GM21576 (cell line): ENCODE results near the gene PLEKHA7.

Experiments
- ATAC-seq: cut with Tn5 transposase; IDR thresholded peaks from one replicate; pipeline ENCODE4 v1.9.1; 2021; ENCODE audit warnings: mild to moderate bottlenecking, moderate library complexity; ENCODE audit not compliant: unreplicated experiment

PLEKHA7 gene

DNA sequence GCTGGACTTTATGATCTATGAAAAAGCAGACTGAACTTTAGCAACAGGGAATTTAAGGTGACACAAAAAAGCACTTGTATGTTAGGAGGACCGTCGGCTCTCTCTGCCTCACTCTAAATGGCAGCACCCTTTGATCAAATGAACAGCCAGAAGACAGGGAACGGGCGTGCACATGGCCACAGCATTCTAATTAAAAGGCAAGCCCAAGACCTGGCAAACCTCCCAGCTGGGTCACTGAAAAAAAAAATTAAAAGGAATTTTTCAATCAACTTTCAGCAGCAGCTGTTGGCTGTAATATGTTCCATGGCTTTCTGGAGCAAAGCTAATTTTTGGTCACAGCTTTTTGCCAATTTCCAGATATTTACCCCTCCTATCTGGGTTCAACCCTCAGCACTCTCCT lies 159.2 kb downstream of the PLEKHA7 start:
- no peak for ATAC-seq

DNA sequence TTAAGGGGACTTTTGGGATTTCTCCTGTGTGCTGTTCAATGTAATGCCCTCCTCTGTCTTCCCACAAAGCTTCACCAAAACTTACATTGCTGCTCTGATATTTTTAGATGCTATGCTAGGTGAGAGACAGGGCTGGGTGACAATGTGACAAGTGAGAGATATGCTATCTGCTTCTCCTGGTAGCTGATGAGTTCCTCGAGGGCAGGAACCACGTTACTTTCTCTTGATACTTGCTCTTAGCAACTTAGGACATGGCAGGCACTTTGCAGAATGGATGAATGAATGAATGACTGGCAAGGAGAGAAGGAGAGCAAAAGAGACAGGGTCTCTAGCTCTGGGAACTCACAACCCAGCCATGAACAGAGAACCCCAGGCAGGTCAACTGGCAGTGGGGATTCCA lies 160.4 kb downstream of the PLEKHA7 start:
- ATAC-seq: no peak

DNA sequence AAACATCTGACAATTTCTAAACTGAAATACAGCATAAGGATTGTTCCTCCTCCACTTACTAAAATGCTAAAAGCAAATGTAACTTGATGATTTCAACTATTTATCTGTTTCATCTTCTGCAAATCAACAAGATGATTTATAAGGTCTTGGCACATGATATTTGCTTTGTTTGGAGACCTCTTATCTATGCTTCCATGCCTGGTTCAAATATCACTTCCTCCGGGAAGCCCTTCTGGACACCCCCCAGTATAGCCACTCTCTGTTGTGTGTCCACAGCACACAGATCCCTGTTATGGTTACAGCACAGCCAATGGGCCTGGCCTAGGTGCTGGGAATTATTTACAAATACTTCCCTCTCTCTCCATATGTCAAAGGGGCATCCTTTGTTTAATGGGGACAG lies 160.9 kb downstream of the PLEKHA7 start:
- ATAC-seq: no peak

DNA sequence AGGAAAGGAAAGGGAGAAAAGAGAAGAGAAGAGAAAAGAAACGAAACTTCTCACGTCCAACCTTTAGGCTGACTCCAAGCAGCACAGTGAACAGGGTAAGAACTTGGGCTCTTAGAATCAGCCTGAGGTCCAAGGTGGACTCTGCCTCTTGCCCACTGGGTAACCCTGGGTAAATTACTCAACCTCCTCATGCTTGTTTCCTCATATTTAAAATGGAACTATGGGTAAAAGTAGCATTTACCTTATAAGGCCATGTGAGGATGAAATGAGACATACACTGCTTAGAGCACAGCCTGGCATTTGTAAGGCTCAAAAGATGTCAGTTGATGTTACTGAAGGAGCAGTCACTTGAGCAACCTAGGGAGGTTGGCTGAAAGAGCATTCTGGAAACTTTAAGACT lies 167.9 kb downstream of the PLEKHA7 start:
- ATAC-seq: no peak

DNA sequence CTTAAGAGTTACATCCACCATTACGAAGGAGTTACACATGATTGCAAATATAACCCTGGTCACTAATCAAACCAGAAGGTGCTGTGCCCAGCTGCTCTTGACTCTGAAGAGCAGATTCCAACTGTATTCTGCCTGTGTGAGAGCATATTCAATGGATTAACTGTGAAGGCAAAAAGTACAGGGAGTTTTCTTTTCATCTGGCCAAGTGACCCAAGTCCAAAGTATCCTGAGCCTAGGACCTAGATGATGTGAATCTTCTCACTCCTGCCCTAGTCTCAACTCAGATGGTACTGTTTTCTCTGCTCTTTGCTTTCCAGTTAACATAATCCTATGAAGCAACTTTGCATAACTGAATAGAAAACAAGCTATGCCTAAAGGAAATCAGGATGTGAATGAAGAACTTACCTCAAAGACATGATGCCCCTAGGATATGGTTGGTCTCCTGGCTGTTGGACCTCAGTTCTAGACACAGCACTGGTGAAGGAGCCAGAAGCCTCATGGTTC lies 169.9 kb downstream of the PLEKHA7 start:
- no peak for ATAC-seq

DNA sequence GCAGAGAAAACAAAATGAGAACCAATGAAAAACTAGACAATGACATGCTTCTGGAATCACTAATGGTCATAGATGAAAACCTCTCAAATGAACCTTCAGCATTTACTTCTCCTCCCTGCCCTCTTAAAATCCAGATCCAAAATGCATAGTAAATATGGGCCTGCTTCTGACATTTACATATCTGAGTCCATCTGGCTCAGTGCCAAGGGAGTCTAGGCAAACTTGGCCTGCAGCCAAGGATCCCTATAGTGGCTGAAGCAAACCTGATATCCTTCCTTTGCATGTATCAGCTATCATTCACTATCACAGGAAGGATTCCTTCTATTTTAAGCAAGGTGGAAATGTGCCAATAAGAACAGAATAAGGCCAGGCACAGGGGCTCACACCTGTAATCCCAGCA lies 170.9 kb downstream of the PLEKHA7 start:
- no peak for ATAC-seq

DNA sequence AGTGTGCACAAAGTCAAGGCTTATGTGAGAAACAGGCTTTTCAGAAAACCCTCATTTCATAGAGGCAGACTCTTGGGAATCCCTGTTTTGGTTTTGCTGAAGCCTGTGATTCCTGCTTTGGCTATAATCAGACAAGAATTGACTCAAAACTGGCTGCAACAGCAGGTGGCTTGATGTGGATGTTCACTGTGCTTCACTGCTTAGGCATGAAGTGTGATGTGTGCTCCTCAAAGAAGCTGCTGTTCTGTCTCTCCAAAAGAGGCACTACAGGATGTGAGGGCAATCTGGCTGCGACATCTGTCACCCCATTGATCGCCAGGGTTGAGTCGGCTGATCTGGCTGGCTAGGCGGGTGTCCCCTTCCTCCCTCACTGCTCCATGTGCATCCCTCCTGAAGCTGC lies 172.2 kb downstream of the PLEKHA7 start:
- ATAC-seq: no peak

DNA sequence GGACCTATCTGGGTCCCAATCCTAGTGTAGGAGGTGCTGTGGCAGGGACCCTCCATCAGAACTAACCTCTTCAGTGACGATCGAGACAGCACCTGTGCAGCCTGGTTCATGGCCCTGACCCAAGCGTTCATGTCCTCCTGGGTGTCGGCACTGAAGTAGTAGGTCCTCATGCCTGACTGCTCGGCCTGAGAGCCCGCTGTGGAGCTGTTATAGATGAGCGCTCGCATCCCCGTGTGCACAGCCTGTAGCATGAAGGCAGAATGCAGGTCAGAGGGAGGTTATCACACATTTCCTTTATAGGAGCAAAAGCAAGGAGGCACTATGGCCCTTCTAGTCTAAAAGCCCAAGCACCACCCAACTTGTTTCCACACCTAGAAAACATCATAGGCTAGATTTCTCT lies 172.7 kb downstream of the PLEKHA7 start:
- no peak for ATAC-seq

DNA sequence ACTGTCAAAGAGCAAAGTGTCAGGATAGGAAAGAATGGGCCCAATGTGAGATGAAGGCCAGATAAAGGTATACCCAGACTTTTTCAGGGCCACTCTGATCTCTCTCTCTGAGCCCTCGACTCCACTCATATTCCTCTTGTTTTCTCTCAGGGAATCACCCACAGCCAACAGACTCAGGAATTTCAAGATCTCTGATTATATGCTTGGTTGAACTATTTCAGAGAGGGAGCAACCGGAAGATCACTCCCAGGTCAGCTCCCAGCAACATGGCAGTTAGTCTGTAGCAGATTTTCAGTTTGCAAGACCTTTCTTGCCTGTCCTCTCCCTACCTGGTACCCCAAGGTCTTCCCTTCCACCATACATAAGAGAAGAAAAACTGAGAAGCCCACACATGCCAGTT lies 173.3 kb downstream of the PLEKHA7 start:
- ATAC-seq: no peak

DNA sequence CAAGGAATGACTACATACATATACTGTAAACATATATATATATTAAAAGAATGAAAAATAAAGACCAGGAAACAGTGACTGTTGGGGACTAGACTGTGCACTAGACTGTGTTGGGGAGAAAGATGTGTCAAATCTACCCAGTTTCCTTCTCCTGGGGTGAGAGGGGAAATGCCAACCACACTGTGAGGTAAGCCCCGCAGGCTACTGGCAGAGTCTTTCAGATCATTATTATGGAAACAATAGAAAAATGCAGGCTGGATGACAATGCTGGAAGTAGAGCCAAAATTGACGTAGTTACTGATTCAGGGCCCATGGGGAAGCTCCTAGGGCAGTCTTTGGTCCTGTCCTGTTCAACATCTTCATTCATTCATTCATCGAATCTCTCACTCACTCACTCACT lies 174.4 kb downstream of the PLEKHA7 start:
- ATAC-seq: no peak

DNA sequence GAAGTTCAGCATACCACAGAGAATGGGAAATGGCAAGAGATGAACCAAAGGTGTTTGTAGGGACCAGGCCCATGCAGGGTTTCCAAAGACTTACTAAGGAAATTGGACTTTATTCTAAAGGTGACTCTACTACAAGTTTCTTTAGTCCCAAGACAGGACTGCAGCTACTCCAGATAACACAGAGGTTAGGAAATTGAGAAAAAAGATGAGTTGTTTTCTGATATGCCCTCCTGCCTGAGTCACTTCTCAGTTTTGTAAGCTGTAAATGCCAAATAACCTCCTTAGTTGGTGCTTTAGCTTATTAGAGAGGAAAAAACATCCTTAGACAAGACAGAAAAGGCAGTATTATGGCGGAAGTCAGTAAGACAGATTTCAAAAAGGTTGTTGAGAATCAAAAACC lies 179.8 kb downstream of the PLEKHA7 start:
- ATAC-seq: no peak

DNA sequence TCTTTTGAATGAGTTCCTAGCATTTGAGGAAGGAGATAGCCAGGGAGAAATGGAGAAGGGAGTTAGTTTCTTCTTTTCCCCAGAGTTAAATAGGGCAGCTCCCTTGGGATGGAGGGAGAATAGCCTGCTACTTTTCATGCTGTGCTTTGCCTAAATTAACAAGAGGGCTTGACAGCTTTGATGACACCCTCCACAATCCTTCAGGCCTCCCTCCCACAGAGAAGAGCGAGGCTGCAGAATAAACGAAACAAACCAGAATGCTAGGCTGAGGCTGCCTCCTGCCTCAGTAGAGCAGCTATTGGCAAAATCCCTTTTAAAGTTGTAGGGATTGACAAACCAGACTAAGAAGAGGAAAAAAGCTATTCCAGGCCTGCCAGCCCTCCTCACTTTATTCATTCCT lies 181.2 kb downstream of the PLEKHA7 start:
- no peak for ATAC-seq

DNA sequence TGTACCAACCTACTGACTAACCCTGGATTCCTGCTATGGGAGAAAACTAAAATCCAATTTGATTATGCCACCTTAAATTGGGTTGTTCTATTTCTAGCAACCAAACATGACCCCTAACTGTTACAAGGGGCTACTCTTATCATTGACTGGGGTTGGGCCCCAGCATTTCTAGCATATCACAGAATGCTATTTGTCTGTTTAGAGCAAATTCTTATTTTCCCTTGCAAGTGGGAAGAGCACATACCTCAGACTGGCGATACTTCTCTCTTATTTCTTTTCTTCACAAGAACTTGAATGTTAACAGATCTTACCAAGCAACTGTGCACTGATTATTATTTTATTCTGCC lies 182.0 kb downstream of the PLEKHA7 start:
- ATAC-seq: no peak

DNA sequence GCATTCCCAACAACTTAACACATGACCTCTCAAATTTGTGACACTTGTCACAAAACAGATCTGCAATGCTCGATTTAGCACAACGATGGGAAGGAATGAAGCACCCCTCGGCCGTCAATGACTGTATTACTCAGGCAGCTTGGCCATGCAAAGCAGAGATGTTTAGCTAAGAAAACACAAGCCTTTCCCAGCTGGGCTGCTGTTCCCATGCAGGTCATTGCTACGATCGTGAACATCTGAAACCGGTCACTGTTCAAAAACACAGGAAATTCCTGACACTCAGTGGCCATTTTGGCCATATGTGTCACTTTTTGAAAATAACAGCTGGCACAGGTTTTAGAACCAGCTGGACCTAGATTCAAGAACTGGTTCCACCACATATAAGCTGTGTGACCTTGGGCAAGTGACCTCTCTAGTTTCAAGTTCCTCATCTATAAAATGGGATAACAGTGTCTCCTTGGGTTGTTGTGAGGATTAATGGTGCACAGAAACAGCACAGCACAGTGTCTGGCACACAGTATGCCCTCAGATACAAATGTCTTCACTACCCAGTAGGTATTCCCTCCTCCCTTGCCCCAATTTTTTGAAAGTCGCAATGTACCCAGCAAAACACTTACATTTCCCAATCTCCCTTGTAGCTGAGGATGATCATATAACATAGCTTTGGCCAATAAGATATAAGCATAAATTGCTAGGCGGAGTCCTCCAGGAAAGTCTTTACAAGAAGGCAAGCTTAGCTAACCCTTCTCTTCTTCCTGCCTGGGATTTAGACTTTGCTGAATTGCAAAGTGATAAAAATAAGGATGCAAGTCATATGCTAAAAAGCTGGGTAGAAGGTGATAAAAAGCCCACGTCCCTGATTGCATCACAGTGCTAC lies 182.7 kb downstream of the PLEKHA7 start:
- ATAC-seq: no peak

DNA sequence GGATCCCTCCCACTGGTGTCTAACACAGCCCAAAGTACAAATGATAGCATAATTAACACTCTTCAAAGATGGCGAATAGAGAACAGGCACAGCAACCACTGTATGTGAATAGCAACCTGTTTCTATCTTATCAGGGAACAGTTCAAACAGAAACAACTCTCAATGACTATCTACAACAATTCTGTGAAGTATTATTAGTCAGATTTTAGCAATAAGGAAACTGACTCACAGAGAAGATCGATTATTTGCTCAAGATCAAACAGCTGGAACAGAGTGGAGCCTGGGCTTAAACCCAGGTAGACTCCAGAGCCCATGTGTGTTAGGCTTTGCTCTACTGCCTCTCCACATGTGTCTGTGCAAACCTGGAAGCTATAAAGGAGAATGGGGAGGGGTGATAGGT lies 187.1 kb downstream of the PLEKHA7 start:
- ATAC-seq: no peak

DNA sequence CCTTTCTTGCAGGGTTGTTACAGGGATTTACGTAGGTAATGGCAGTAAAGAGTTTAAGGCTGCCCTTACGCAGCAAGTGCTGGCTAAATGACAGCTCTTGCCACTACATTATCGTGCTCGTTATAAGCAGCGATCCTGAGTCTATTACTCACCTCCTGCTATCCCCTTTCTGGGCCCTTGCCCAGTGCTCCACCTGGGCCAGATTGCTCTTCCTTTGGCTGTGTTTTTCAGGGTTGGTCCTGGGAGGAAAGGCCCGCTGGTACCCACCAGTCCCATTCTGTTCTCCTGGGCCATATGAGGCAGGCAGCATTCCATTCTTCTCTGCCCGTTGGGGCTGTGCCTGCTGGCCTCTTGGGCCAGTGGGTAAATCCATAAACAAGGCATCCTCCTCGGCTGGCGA lies 188.2 kb downstream of the PLEKHA7 start:
- ATAC-seq: no peak

DNA sequence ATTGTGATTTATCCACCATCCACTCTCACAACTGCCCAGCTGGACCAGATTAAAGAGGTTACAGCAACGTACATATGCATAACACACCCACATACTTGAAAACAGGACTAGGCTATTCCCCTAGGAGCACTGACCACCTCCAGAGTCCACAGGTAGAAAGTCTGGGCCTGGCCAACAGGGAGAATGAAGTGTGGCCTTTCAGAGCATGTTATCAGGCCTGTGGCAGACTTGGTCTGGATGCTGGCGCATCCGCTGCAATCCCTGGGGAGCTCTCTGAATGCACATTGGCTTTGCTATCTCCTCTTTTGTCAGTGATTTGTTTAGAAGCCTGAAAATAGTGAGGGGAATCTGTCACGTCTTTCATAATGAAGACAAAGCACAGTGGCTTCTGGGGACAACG lies 189.1 kb downstream of the PLEKHA7 start:
- no peak for ATAC-seq

DNA sequence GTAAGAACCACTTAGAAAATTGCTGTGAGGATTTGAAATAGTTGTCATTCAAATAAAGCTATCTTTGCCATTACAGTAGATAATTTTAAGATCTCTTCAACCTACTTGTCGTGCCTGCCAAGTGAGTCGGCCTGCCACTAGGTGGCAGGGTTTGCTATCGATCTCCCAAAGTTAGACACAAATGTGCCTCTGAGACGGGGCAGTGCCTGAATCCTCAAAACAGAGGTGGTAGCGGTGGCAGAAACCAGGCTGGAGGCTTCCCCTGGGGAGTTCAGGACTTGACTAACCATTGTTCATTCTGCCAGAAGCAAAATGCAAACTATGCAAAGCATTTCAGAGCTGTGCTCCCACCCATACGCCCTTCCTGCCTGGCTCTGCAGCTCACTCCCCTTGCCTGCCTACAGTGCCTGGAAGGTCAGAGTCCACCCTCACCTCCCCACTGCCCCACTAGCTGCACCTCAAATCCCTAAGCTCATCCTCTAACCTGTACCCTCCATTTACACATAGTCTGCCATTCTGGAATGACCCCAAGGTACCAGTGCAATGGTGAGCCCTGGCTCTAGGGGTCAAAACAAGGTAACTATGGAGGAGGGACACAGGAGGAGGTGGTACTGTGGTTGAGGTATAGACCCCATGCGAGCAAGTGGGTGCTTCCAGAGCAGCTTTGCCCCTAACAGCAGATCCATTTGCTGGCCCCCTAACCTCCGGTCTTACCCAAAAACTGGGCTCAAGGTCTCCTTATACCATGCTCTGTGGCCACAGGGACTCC lies 193.7 kb downstream of the PLEKHA7 start:
- peak; percentile 80 for ATAC-seq

DNA sequence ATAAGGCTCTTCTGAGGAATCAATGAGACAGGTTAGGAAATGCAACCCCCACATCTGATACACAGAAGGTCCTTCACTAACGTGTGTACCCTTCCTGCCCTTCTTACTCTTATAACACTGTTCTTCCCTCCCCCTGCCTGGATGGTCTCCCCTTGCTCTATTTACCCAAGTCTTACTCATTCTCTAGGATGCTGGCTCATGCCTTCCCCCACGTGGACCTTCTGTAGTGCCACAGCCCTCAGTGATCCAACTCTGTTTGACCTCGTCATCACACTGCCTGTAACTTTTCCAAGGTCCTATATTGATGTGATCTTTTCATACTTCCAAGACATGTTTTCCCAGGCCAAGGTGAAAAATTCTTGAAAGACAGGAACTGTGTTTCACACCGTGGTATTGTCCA lies 195.9 kb downstream of the PLEKHA7 start:
- no peak for ATAC-seq

DNA sequence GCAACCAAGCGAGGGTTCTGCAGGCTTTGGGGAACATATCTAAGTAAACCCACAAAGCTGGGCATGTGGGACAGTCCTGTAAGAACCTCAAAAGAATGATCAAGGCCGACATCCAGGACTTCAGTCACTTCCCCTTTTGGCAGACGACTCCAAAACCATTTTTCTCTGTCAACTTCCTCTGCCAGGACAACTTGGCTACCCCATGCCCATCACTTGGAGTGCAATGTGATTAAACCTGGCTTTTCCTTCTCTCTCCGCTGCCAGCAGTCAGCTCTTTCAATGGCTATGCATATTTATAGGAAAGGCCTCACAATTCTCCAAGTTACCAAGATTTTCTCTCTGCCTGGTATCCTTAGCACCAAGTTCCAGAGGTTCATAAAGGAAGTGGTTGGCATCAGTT lies 196.9 kb downstream of the PLEKHA7 start:
- ATAC-seq: no peak

DNA sequence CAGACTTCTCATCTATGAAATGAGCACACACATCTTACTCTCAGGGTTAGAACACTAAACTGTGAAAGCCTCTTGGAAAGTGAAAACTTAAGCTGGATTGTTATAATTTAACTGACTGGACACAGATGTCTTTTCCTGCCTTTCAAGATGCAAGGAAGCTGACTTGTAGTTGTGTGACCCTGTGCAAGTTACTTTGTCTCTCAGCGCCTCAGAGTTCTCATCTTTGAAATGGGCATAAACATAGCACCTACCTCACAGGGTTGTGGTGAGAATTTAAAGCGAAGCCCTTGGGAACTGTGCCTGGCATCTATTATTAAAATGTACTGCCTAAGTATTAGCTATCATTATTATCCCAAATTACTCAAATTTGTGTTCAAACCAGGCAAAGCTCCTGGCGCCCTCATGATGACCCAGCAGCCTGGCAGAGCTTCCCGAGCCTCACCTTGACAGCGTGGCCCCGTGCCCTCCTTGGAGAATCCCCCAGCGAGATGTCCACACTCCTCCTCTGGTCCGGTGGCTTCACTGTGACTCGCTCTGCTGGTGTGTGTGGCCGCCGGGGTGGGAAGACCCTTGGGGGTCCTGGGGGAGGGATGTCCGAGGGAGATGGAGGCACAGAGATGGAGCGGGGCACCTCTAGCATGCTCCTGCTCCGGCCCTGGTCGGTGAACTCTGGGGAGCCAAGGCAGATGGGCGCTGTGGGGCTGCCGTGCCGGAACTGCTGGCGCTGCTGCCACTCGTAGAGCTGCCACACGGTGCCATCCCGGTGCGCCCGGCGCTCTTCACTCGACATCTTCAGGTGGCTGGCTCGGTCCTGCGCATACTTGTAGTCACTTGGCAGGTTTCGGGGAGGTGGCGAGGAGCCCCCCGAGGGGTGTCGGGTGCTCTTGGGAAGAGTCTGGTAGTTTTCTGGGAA lies 197.6 kb downstream of the PLEKHA7 start:
- ATAC-seq: no peak
